Naive thymus-derived CD4-positive, alpha-beta T cell (primary cell): ENCODE data around the gene SPEG. TPM values are rescaled to one million over a fixed set of nuclear protein-coding genes. Genes with fewer than 3 reads are reported as not detected.
A peak's percentile ranks its signal among the peaks of the same experiment; 100 is the strongest.

Experiments
- ATAC-seq: fragments of 150-1000 bp; cut with Tn5 transposase; 2 replicates; pipeline ENCODE4 v1.10.0; 2021; ENCODE audit warnings: mild to moderate bottlenecking, moderate library complexity
- CTCF ChIA-PET: fragments of 350-600 bp; sonication (Branson Sonifier 250); formaldehyde crosslinking; loops from one replicate; lab custom pipeline; 2021; ENCODE audit warnings: antibody characterized with exemption; lab: Charles Lee
- POLR2A ChIA-PET: fragments of 350-600 bp; sonication (Branson Sonifier 250); formaldehyde crosslinking; loops from one replicate; lab custom pipeline; 2021; ENCODE audit warnings: antibody characterized with exemption, inconsistent platforms; lab: Charles Lee
- DNase-seq, 9 donors: peaks; one replicate each; pipeline versions ENCODE4 v3.0.0 to v3.0.0-alpha.2; 2020 to 2022; ENCODE audit warnings: mixed read lengths in 1 of 9
- H3K27ac ChIP-seq: one replicate; pipeline ENCODE4 v1.7.0; 2013; ENCODE audit warnings: mild to moderate bottlenecking, low read depth, low read length, moderate library complexity
- H3K27me3 ChIP-seq, 2 donors: one replicate each; pipeline ENCODE4 v1.7.0; 2013; ENCODE audit warnings: low read length in 2 of 2, mild to moderate bottlenecking in 2 of 2, moderate library complexity in 2 of 2; ENCODE audit not compliant: control insufficient read depth in 2 of 2, insufficient read depth in 2 of 2
- H3K36me3 ChIP-seq, 3 experiments: 1 replicate in 2 of 3; 2 replicates in 1 of 3; pipeline ENCODE4 v1.7.0; 2013; ENCODE audit warnings: low read length in 3 of 3, mild to moderate bottlenecking in 3 of 3, moderate library complexity in 1 of 3; ENCODE audit not compliant: insufficient read depth in 3 of 3, control insufficient read depth in 2 of 3
- H3K4me1 ChIP-seq, 2 donors: one replicate each; pipeline ENCODE4 v1.7.0; 2013; ENCODE audit warnings: low read length in 2 of 2, mild to moderate bottlenecking in 2 of 2, moderate library complexity in 1 of 2; ENCODE audit not compliant: control insufficient read depth in 2 of 2, insufficient read depth in 2 of 2
- H3K4me3 ChIP-seq: 2 replicates; pipeline ENCODE4 v1.7.0; 2013; ENCODE audit warnings: mild to moderate bottlenecking, low read length
- H3K9me3 ChIP-seq, 3 experiments: 1 replicate in 2 of 3; 2 replicates in 1 of 3; pipeline ENCODE4 v1.7.0; 2013; ENCODE audit warnings: low read length in 3 of 3; ENCODE audit not compliant: control insufficient read depth in 2 of 3
- H3K27ac Mint-ChIP-seq, 9 donors: one replicate each; pipeline ENCODE4 v1.8.0; 2020 to 2022; ENCODE audit warnings: mixed read lengths in 9 of 9, mild to moderate bottlenecking in 8 of 9, moderate library complexity in 5 of 9, inconsistent platforms in 2 of 9
- H3K27me3 Mint-ChIP-seq, 5 donors: one replicate each; pipeline ENCODE4 v1.8.0; 2021 to 2022; ENCODE audit warnings: mixed read lengths in 5 of 5, mild to moderate bottlenecking in 1 of 5
- H3K36me3 Mint-ChIP-seq, 5 donors: one replicate each; pipeline ENCODE4 v1.8.0; 2020 to 2022; ENCODE audit warnings: mixed read lengths in 5 of 5, mild to moderate bottlenecking in 3 of 5, inconsistent platforms in 1 of 5
- H3K4me1 Mint-ChIP-seq, 7 donors: one replicate each; pipeline ENCODE4 v1.8.0; 2020 to 2022; ENCODE audit warnings: mixed read lengths in 7 of 7, mild to moderate bottlenecking in 3 of 7, inconsistent platforms in 1 of 7
- H3K4me3 Mint-ChIP-seq, 10 donors: one replicate each; pipeline ENCODE4 v1.8.0; 2020 to 2022; ENCODE audit warnings: mild to moderate bottlenecking in 10 of 10, mixed read lengths in 10 of 10, moderate library complexity in 6 of 10, inconsistent platforms in 2 of 10
- H3K9me3 Mint-ChIP-seq, 11 donors: one replicate each; pipeline ENCODE4 v1.8.0; 2020 to 2022; ENCODE audit warnings: mixed read lengths in 11 of 11, mild to moderate bottlenecking in 4 of 11, inconsistent platforms in 1 of 11, moderate library complexity in 1 of 11
- intact Hi-C, 2 donors: fragments of 100-400 bp; cut with micrococcal nuclease; formaldehyde crosslinking; loops; one replicate each; pipeline ENCODE4 v1.15.1; 2023
- polyA plus RNA-seq, 2 donors: library from polyadenylated mRNA; unstranded; fragments of 300-500 nt; fragmentation: Illumina TruSeq; gene quantifications; one replicate each; pipeline ENCODE4 v1.2.3, GENCODE V29; 2021
- total RNA-seq, 6 experiments: library from RNA in 5 of 6; stranded (reverse) in 5 of 6; gene quantifications; 1 replicate in 5 of 6; 2 replicates in 1 of 6; pipeline ENCODE4 v1.2.3 and lab custom pipeline; 2021 to 2026

SPEG gene
- total and polyA plus RNA-seq, 7 experiments from 2014 or later: 0.26 to 23.2 (median 11.8) TPM

DNA sequence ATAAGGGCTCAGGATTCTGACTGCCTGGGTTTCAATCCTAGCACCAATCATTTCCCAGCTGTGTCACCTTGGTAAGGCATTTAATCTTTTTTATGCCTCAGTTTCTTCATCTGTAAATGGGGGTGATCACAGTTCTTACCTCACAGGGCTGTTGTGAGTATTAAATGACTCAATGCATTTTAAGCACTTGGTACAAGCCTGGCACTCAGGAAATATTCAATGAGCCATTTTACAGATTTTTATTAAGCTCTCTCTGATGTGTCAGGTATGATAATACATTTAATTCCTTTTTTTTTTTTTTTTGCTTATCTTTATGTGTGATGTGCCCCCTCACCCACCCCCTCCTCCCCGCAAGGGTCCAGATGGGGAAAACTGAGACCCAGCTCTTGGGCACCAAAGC, 12.0 kb downstream of the SPEG start:
- intact Hi-C loops: no loop called here
- Histone ChIP-seq H3K9me3 (no peaks in the 10 kb centered on the region), H3K27ac (no peak overlapping the region), H3K4me3 (no peak overlapping the region), H3K27me3 (no peaks in the 10 kb centered on the region), H3K36me3 (no peaks in the 10 kb centered on the region), H3K4me1 (peaks cover 0 to 4% of the 10 kb centered on the region in 2 donors)
- no peak for ATAC-seq
- H3K36me3 Mint-ChIP-seq: peaks cover 0 to 8% (median 0%) of the 10 kb centered on the region in 5 donors
- H3K27me3 Mint-ChIP-seq: peaks cover 5 to 61% (median 9%) of the 10 kb centered on the region in 5 donors
- peaks cover 3 to 11% (median 6%) of the 10 kb centered on the region in 7 donors for H3K4me1 Mint-ChIP-seq
- no peak for DNase-seq
- CTCF ChIA-PET: interaction anchor here (1.4 kb wide), 1 partner anchor 9 kb away, joined by 4 read pairs; no protein-coding TSS in a partner anchor
- H3K27ac Mint-ChIP-seq: no peak overlapping the region
- no peaks in the 10 kb centered on the region for H3K9me3 Mint-ChIP-seq
- POLR2A ChIA-PET: no interaction called here
- no peak overlapping the region for H3K4me3 Mint-ChIP-seq

DNA sequence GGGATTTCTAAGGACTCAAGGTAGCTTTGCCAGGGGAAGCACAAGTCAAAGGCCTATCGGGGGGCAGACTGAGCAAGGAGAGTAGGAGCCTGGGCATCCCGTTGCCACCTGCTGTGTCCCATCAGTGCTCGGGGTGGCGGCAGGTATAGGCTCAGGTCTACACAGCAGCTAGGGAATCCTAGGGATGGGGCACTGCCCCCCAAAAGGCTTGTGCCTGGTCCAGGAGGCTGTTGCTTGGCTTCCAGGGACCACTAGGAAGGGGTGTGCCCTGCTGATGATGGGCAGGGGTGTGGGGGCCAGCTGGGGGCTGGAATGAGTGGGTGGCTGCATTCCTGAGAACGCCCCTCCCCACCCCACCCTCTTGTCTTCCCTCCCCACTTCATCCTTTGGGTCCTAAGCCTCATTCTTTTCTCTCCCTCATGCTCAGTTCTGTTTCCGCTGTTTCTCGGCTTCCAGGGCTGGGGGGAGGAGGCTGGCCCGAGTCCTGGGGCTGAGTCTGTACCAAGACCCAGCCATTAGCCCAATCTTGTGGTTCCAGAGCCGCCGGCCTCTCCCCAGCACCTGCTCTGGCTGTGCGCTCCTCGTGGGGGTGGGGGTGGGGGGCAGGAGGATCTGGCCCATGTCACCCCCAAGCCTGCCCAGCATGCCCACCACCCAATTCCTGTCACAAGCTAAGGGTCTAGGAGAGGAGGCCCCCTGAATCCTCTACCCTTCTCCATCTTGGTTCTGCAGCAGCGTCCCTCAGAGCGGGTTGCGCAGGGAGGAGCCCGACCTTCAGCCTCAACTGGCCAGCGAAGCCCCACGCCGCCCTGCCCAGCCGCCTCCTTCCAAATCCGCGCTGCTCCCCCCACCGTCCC, 12.8 kb downstream of the SPEG start:
- POLR2A ChIA-PET: no interaction called here
- H3K27ac Mint-ChIP-seq: no peak overlapping the region

DNA sequence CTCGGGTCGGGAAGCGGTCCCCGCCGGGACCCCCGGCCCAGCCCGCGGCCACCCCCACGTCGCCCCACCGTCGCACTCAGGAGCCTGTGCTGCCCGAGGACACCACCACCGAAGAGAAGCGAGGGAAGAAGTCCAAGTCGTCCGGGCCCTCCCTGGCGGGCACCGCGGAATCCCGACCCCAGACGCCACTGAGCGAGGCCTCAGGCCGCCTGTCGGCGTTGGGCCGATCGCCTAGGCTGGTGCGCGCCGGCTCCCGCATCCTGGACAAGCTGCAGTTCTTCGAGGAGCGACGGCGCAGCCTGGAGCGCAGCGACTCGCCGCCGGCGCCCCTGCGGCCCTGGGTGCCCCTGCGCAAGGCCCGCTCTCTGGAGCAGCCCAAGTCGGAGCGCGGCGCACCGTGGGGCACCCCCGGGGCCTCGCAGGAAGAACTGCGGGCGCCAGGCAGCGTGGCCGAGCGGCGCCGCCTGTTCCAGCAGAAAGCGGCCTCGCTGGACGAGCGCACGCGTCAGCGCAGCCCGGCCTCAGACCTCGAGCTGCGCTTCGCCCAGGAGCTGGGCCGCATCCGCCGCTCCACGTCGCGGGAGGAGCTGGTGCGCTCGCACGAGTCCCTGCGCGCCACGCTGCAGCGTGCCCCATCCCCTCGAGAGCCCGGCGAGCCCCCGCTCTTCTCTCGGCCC, 13.6 kb downstream of the SPEG start:
- intact Hi-C loops: no loop called here
- no peak for ATAC-seq
- DNase-seq: no peak
- no peaks in the 10 kb centered on the region for H3K4me1 ChIP-seq
- peaks cover 5 to 55% (median 9%) of the 10 kb centered on the region in 5 donors for H3K27me3 Mint-ChIP-seq
- no peak overlapping the region for H3K4me3 ChIP-seq
- H3K27me3 ChIP-seq: no peaks in the 10 kb centered on the region
- peak overlapping the region in 2 of 10 donors; percentile 23 to 38 for H3K4me3 Mint-ChIP-seq
- peaks cover 0 to 12% (median 4%) of the 10 kb centered on the region in 7 donors for H3K4me1 Mint-ChIP-seq
- ChIA-PET CTCF (no interaction called here), POLR2A (no interaction called here)
- peaks cover 0 to 15% (median 0%) of the 10 kb centered on the region in 5 donors for H3K36me3 Mint-ChIP-seq
- H3K27ac ChIP-seq: no peak overlapping the region
- no peaks in the 10 kb centered on the region for H3K9me3 ChIP-seq
- H3K36me3 ChIP-seq: no peaks in the 10 kb centered on the region
- no peaks in the 10 kb centered on the region for H3K9me3 Mint-ChIP-seq
- H3K27ac Mint-ChIP-seq: no peak overlapping the region

More for the DNA sequence above, 12.8 kb downstream of the SPEG start:
- peaks cover 5 to 59% (median 9%) of the 10 kb centered on the region in 5 donors for H3K27me3 Mint-ChIP-seq
- H3K36me3 Mint-ChIP-seq: peaks cover 0 to 13% (median 0%) of the 10 kb centered on the region in 5 donors
- DNase-seq: no peak
- H3K27me3 ChIP-seq: no peaks in the 10 kb centered on the region
- peaks cover 3 to 10% (median 6%) of the 10 kb centered on the region in 7 donors for H3K4me1 Mint-ChIP-seq
- intact Hi-C loops: no loop called here
- no peak overlapping the region for H3K27ac ChIP-seq
- H3K4me1 ChIP-seq: peaks cover 0 to 4% of the 10 kb centered on the region in 2 donors
- no peak overlapping the region for H3K4me3 Mint-ChIP-seq
- CTCF ChIA-PET: interaction anchor here (1.4 kb wide), 1 partner anchor 9 kb away, joined by 4 read pairs; no protein-coding TSS in a partner anchor
- no peaks in the 10 kb centered on the region for H3K9me3 ChIP-seq
- H3K9me3 Mint-ChIP-seq: no peaks in the 10 kb centered on the region
- no peaks in the 10 kb centered on the region for H3K36me3 ChIP-seq
- no peak for ATAC-seq
- no peak overlapping the region for H3K4me3 ChIP-seq

DNA sequence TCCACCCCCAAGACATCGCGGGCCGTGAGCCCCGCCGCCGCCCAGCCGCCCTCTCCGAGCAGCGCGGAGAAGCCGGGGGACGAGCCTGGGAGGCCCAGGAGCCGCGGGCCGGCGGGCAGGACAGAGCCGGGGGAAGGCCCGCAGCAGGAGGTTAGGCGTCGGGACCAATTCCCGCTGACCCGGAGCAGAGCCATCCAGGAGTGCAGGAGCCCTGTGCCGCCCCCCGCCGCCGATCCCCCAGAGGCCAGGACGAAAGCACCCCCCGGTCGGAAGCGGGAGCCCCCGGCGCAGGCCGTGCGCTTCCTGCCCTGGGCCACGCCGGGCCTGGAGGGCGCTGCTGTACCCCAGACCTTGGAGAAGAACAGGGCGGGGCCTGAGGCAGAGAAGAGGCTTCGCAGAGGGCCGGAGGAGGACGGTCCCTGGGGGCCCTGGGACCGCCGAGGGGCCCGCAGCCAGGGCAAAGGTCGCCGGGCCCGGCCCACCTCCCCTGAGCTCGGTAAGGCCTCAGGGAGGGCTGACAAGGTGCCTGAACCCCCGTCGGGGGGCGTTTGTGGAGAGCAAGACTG, 14.2 kb downstream of the SPEG start:
- Histone ChIP-seq H3K27ac (no peak overlapping the region), H3K27me3 (no peaks in the 10 kb centered on the region), H3K4me1 (no peaks in the 10 kb centered on the region), H3K4me3 (no peak overlapping the region), H3K36me3 (no peaks in the 10 kb centered on the region), H3K9me3 (no peaks in the 10 kb centered on the region)
- POLR2A ChIA-PET: no interaction called here
- Mint-ChIP-seq H3K27me3 (peaks cover 5 to 50% (median 9%) of the 10 kb centered on the region in 5 donors), H3K4me1 (peaks cover 0 to 12% (median 4%) of the 10 kb centered on the region in 7 donors), H3K4me3 (peak overlapping the region in 3 of 10 donors; percentile 23 to 39 (median 38)), H3K36me3 (peaks cover 0 to 15% (median 0%) of the 10 kb centered on the region in 5 donors), H3K9me3 (no peaks in the 10 kb centered on the region), H3K27ac (no peak overlapping the region)
- ATAC-seq: no peak
- no peak for DNase-seq
- CTCF ChIA-PET: no interaction called here
- intact Hi-C loops: no loop called here

DNA sequence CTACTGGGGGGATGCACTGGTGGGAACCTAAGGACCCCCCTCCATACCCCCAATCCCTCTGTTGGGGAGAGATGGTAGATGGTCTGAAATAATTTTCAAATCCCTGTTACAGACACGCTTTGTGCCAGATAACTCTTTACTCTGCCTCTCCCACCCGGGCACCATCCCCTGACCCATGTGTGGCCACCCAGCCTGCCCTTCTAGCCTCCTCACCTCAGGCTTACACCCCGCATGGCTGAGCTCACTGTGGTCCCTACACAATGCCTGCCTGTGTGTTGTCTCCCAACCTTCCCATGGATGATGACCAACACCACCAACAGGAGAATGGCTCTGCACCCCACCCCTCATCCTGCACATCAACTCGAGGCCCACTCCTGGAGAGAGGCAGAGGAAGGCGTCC, 15.0 kb downstream of the SPEG start:
- Mint-ChIP-seq H3K27ac (peak overlapping the region in 1 of 9 donors; percentile 71), H3K4me1 (peaks cover 0 to 12% (median 4%) of the 10 kb centered on the region in 7 donors), H3K27me3 (peaks cover 5 to 45% (median 9%) of the 10 kb centered on the region in 5 donors), H3K9me3 (no peaks in the 10 kb centered on the region), H3K4me3 (peak overlapping the region in 6 of 10 donors; percentile 6 to 39 (median 24)), H3K36me3 (peaks cover 0 to 15% (median 0%) of the 10 kb centered on the region in 5 donors)
- Histone ChIP-seq H3K27me3 (no peaks in the 10 kb centered on the region), H3K4me1 (no peaks in the 10 kb centered on the region), H3K27ac (no peak overlapping the region), H3K9me3 (no peaks in the 10 kb centered on the region), H3K4me3 (no peak overlapping the region), H3K36me3 (no peaks in the 10 kb centered on the region)
- ChIA-PET CTCF (no interaction called here), POLR2A (no interaction called here)
- no peak for DNase-seq
- intact Hi-C loops: no loop called here
- no peak for ATAC-seq

DNA sequence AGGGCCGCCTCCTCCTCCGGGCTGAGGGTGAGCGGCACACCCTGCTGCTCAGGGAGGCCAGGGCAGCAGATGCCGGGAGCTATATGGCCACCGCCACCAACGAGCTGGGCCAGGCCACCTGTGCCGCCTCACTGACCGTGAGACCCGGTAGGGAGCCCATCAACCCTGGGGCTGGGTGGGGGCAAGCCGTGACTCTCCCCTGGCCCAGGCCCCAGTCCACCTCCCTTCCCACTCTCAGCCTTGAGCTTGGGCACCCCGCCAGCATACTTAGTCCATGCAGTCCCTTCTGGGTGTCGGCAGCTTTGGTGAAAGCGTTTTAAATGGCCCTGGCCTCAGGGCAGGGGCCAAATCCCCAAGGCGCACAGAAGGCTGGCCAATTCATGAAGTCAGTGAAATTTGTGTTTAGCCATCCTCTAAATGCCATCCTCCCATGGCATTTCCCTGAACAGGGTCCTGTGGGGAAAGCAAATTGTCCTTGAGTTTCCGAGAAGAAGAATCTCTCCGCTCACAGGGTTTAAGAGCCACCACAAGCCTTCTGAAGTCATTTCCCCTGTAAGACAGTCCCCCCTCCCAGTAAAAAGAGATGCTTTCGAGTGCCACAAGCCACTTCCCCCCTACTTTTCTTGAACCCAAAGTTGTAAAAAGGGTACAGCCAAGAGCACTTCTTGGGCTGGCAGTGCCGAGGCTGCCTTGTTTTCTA, 17.2 kb downstream of the SPEG start:
- DNase-seq (no peak), ATAC-seq (peak; percentile 6)
- no peaks in the 10 kb centered on the region for H3K9me3 ChIP-seq
- peaks cover 0 to 15% (median 0%) of the 10 kb centered on the region in 5 donors for H3K36me3 Mint-ChIP-seq
- H3K9me3 Mint-ChIP-seq: no peaks in the 10 kb centered on the region
- intact Hi-C loops: no loop called here
- H3K27ac ChIP-seq: no peak overlapping the region
- POLR2A ChIA-PET: no interaction called here
- no peak overlapping the region for H3K27ac Mint-ChIP-seq
- no peak overlapping the region for H3K4me3 ChIP-seq
- no peaks in the 10 kb centered on the region for H3K36me3 ChIP-seq
- H3K4me3 Mint-ChIP-seq: no peak overlapping the region
- no peaks in the 10 kb centered on the region for H3K27me3 ChIP-seq
- peaks cover 0 to 10% (median 4%) of the 10 kb centered on the region in 7 donors for H3K4me1 Mint-ChIP-seq
- peaks cover 5 to 29% (median 9%) of the 10 kb centered on the region in 5 donors for H3K27me3 Mint-ChIP-seq
- H3K4me1 ChIP-seq: no peaks in the 10 kb centered on the region
- CTCF ChIA-PET: no interaction called here
